NCI-H2029 treated with DMSO at 0.1 percent for 48 hours (cell line): ENCODE results near the gene FSTL1.

Experiments
- DNase-seq: peaks from one replicate; lab custom pipeline; 2025; lab: John Stamatoyannopoulos, UW

The FSTL1 gene

DNA sequence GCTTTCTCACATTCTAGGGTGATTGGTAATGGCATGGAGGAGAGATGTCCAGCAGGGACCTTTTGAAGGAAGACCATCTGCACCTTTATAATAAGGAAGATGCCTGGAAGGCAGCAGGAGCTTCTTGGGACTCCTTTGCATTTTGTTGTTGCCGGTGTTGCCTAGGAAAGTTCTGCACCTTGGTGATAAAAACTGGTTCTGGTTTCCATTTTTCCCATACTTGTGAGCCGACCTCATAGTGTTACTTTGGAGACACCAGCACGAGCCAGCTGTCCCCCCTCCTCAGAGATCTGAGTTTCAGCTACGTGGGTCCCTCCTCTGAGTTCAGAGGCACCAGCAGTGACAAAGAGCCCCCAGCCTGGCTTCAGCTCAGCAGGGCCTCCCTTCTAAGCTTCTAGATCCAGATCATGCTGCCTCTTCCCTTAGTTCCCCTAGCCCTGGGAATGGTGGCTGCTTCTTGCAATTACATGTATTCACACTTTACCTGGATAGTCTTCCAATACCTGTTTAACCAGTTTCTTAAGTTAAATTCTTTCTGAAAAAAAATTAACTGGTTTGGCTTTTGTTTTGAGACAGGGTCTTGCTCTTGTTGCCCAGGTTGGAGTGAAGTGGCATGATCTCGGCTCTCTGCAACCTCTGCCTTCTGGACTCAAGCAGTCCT is 18.0 kb upstream of the FSTL1 start:
- no peak for DNase-seq

DNA sequence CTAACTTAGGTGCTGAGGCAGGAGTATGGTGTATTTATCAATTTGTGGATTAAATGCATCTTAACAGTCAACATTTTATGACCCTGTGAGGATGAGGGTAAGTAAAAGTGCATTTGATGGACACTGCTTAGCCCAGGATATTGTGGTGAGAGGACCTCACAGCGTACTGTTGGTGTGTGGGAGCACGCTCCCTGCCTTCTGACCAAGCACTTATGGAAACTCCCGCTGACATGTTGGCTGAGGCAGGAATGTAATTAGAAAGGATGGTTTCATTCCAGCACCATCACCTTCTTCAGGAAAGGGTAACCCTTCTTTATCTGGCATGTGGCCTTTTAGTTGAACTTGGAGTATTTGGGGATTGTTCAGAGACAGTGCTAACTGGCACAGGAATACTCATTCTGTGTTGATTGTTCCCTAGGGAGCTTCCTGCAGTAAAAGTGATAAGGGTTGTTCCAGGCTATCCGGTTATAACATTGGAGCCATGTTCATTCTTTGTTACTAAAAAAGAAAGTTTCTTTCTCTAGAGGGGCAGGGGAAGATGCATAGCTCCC is 11.7 kb upstream of the FSTL1 start:
- DNase-seq, result no peak

DNA sequence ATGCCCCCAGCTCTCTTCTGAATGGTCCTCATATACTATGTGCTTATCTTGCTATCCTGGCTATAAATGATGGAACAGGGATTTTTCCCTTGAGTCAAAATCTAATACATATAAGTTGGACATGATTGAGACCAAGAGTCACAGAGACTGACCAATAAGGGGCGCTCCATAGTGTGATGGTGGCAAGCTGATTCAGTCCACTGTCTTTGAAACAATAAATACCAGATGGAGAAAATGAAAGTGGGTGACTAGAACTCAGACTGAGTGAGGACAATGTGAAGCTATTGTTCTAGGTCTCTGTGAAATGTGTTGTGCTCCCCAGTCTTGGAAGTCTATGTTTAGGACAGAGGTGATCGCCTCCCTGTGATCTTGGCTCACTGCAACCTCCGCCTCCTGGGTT is 10.6 kb upstream of the FSTL1 start:
- DNase-seq, result no peak

DNA sequence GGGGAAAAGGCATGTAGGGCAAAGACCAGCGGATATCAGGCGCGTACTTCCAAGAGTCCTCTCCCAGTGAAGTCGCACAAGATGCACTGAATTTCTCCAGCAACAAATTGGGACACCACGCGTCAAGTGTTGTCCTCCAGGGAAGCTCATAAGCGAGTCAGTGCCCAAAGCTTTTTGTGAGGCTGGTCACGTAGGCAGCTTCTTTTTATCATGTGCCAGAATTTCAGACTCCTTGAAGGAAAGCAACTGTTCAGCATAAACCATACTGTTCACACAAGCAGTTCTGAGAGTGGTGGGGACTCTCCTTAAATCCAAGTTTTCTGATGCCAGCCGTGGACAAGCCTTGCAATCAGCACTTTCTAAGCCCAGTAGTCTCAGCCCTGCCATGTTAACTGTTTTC is 10.1 kb upstream of the FSTL1 start:
- no peak for DNase-seq

DNA sequence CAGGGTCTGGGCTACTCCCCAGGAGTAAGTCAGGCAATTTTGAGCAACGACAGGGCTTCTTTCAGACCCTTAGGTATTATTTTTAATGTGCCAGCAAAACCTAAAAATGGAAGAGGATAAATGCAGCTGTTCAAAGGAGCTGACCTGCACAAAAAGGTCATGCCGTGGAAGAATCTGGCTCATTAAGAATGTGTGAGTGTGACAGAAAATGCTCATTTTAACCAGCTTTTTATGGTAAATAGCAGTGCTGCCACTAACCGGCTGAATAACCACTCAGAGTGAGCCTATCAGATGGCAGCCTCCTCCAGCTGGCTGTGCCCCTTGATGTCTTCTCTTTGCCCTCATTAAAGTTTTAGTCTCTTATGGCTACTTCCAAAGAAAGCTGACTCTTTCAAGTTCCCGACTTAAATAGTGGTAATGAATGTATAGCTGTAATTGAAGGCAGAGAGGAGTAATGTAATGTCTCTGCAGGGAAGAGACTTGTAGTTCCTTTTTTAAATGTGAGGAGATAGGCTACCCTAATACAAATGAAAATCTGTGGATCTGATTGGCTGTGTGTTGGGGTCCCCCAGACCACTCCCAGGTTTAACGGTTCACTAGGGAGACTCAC is 9.5 kb upstream of the FSTL1 start:
- no peak for DNase-seq

DNA sequence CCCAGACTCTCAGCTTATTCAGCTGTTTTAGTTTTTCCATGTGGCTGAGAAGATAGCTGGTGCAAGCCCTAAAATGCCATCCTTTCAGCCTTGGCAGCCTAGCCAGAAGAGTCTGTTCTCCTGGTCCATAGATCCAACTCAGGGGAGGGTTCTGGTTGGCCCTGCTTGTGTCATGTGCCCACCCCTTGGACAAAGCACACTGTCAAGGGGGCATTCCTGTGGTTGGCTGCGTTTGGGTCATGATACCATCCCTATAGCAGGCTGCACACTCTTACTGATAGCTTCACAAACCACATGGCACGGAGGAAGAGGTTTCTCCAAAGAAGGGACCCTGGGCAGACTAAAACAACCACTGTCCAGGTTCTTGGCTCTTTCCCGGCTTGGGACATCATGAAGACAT is 8.4 kb upstream of the FSTL1 start:
- no peak for DNase-seq

DNA sequence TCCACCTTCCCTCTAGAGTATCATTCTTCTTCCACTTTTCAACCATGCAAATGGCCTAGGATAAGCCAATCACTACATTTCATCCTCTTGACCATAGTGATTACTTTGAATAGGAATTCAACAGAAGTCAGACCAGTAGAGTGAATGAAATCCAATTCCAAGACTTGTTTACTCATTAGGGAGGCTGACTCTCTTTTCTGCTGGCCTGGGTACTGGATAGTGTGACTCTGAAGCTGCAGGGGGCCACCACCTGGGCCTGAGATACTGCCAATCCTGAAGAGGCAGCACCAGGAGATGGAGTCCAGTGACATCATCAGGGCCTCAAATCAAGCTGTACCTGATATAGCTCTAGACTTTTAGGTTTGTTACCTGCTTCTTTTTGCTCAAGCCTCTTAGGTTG is 7.0 kb upstream of the FSTL1 start:
- DNase-seq, result no peak

DNA sequence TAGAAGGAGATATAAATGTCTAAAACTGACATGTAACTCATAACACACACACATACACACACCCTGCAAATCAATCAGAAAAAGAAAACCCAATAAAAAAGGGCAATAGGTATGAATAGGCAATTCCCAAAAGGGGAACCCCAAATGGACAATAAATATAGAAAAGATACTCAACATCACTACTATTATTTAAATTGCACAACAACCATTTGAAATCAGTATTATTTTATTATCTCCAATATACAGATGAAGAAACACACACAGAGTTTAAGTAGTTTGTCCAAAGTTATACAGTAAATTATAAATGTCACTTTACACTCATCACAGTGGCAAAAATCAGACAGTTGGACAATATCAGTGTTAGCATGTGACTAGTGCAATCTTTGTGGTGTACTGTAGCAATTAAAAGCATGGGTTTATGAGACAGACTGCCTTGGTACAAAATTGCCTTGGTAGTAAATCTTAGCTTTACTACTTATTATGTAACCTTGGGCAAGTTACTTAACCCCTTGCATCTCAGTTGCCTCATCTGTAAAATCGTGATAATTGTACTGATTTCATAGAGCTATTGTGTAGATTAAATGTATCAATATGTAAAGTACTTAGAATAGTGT is 3.4 kb upstream of the FSTL1 start:
- no peak for DNase-seq

DNA sequence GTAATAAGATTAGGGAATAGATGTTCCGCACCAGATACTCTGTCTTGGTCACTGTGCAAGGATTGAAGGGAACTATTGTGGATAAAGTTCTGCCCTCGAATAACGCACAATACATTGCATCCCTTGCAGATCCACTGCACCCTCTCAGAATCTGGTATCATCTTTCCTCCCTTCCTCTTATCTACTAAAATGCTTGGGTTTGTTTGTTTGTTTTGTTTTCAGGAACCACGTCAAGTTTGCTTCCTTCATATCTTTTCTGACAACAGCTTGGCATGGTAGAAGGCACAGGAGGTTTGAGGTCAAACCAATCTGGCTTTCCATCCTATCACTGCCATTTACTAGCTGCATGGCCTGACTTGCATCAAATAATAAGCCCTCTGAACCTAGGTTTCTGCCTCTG is 2.0 kb upstream of the FSTL1 start:
- no peak for DNase-seq

DNA sequence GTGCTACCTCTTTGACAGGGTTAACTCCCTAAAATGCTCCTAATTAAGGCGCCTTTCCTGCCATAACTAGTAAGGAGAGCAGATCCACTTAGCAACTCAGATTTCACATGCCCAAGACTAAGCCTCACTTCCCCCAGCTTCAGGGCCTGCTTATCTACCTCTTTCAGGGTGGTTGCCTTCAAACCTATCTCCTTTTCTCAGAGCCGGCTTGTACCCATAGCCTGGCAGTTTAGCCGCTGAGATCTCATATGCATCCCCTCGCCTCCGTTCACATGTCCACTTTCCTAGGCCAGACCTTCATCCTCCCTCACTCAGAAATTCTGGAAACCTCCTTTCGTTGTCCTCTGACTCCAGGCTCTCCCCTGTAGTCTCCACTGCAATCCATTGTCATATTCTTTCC is 1.0 kb upstream of the FSTL1 start:
- DNase-seq, result no peak

DNA sequence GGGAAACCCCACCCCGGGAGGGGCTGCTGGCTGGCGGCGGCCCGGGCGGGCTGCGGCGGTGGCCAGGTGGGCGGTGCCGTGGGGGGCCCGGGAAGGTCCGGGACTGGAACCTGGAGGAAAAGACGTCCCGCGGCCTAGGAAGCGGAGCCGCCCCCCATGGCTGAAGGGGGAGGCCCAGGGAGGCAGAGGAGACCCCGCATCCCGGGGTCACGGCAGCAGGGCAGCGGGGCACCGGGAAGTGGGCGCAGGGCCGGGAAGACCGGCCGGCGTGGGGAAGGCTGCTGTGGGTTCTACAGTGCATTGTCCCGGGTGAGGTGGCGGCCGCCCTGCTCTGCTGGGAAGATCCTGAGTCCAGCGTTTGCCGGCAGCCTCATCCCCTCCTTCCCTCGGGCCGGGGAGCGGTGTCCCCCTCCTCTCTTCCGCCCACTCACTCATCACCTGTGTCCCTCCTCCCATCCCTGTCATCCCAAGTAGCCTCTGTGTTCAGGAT is 525 bp upstream of the FSTL1 start:
- no peak for DNase-seq

DNA sequence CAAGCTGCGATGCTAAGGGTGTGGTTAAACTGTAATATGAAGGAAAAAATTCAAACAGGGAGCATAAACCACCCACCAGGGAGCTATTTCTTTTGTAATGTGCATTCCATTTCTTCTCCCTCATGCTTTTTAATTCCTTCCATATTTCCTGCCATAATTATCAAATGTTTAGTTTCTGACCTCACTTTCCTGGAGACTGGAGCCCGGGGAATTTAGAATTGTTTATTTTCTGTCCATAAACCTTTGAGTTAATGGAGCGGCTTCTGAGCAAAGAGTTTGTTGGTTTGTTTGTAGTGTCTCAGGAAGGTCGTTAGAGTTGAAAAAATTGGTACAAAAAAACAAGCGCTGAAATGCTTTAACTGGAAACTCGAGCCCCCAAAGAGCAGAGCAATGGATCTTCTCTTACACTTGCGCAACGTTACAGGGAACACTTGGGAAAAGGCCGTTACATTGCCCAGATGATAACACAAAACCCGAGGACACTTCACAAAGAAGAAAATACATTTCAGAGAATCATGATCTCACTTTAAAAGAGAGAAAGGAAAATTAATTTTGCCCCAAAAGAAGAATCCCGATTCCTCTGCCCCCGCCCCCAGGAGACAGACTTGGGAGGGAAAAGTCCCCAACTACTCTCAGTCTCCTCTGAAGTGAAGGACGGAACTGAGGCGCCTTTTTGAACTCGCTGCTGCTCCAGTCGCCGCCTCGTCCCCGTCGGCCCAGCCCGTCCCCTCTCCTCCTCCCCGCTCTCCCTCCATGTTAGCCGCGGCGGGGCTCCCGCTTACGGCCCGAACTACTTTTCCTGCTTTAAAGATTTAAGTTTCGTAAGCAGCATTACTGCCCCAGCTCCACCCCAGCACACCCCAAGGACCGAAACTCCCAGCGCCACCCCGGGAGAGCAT is 842 bp downstream of the FSTL1 start:
- DNase-seq, result no peak

DNA sequence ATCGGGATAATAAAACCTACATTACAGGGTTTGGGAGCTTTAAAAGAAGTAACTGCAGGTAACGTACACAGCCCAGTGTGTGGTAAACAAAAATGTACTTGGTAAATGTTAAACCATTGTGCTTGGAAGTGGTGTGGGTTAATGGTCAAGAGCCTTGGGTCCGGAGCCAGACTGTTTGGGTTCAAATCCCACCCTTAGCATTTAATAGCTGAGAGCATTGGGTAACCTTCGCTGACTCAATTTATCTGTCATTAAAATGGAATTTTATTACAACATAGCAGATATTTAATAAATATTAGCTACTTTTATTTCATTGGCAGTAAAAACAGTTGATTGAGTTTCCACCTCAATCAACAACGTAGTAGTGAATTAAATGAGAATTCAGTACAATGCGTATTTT is 1.5 kb downstream of the FSTL1 start:
- no peak for DNase-seq

DNA sequence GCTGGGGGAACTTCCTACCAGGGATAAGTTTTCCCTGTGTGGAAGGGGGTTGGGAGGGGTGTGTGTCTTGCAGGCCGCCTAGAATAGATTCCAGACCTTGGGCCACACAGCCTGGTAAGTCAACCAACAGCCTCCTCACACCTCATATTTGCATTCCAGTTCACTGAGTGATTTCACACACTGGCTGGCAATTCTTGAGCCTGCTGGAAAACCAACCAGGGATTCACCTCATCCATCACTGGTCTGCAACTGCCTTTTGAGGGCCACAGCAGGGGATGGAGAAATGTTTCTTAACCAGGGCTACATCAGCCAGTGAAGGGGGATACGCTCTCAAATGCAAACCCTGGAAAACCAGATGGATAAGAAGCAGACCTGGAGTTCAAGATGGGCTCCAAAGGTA is 2.0 kb downstream of the FSTL1 start:
- DNase-seq, result no peak

DNA sequence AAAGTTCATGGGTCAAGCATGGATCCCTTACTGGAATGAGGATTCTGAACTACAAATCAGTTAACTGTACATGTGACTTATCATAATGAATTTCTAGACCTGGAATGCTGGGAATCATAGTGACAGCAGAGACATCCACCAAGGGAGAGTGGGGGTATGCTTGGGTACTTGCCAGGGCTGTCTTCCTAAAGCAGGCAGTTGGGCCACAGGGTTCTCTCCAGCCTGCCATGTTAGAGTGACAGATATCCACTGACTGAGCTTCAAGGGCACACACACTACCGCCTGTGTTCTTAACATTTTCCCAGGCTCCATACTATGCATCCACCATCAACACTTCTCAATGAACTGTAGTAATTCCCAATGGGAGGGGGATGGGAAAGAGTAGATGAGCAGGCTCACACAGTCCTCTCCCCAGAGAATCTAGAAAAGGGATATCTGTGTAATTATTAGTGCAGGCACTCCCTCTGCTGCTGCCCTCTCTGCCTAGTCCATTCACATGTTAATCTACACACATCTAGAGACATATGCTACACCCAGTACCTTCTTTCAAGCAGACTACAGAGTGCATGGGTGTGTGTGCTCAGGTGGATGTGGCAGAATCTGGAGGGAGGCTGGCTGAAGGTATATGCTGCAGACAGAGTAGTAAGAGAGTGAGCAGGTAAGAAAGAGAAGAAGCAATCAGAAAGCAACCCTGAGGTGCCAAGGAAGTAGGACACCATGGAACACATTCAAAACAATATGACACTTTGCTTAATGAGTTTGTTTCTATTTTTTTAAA is 3.7 kb downstream of the FSTL1 start:
- DNase-seq, result no peak

DNA sequence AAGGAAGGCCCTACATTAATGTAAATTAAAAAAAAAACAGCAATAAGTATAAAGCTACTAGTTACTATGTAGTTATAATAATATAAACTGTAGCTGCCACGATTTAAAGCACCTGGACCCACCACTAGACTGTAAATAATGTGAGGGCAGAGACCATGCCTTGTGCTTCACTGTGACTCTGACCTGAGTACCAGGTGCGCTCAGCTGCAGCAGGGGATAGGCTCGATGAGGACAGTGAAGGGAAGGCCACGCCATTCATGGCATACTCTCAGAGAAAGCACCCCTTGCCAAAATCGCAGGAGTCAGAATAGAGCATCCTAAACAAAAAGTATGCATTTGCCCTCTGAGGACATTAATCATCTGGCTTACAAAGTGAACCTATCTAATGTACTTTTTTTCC is 5.1 kb downstream of the FSTL1 start:
- no peak for DNase-seq

DNA sequence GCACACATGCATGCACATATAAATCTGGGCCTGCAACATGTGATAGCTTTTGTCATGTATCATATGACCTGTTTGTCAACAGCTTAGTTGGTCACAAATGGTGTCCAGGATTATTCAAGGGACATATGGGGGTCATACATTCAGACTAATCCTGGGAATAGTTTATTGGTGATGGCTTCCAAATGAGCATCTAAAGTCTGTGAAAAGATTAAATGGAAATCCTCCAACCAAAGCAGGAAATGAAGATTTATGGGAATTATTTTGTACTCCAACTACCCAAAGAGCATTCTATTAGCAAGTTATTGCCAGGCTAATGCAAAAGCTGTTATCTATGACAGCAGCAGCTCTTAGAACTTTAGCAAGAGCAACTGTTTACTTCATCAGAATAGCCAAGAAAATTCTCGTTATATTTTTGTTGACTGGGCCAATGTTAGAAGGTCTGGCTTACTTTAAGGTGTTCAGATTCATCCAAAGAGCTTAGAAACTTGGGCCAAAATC is 7.1 kb downstream of the FSTL1 start:
- DNase-seq, result no peak

DNA sequence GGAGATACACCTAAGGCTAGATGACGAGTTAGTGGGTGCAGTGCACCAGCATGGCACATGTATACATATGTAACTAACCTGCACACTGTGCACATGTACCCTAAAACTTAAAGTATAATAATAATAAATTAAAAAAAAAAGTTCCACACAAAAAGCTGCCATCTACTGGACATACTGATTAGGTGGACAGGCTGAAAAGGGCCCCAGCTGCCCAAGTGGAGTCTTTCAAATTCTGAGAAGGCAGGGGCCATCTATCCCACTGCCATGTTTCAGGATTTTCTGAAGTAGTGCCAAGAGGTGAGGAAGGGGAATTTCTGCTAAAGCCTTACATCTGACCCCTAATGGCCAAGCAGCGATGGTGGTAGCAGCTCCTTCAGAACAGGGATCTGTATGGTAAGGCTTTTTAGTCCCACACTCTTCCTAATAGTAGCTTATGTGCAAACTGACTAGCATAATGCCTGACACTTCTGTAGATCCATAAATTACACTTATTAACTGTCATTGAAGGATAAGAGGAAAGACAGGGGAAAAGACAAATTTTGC is 7.7 kb downstream of the FSTL1 start:
- no peak for DNase-seq

DNA sequence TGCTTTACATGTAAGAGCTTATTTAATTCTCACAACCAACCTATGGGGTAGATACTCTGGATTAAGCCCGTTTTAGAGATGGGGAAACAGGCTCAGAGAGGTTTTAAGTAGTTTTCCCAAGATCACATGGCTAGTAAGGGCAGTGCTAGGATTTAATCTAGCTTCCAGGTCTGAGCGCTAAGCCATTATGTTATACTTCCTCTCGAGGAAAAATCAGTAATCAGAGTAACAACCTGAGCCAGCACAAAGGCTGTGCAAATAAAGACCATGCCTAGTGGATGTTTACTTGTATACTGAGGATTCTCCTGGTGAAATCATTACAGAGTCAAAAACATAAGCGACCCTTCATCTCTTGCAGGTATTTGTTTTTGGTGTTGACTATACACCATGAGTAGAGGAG is 9.0 kb downstream of the FSTL1 start:
- peak; percentile 15 for DNase-seq

DNA sequence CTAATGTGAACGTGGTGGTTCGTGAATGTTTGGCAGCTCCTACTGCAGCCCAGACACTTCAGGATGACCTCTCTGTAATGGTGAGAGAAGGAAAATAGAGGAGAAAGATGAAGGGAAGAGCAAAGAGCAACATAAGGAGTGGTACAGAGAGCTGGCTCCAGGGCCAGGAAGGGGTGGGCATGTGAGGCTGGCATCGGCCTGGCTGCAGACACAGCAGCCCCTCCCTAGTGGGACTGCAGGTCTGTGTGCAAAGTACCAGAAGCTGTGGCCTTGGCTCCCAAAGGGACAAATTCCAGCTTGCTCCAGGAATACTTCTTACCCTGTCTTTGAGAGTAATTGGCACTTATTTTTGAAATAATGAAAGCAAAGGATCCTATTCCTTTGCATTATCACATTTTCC is 10.0 kb downstream of the FSTL1 start:
- no peak for DNase-seq
